K562 (cell line): ENCODE measurements around the gene FUT6. TPM values are rescaled to one million over a fixed set of nuclear protein-coding genes. Genes with fewer than 3 reads are reported as not detected.
A peak's percentile ranks its signal among the peaks of the same experiment; 100 is the strongest.

Source experiments
- ATF7 ChIP-seq: fragments of 450-650 bp; IDR thresholded peaks from 2 replicates; pipeline ENCODE4 v1.7.1; 2014; ENCODE audit warnings: mild to moderate bottlenecking, moderate library complexity
- FOXK1 ChIP-seq: sonication (generic); formaldehyde crosslinking; IDR thresholded peaks from 2 replicates; pipeline ENCODE4 v1.8.0; 2022; ENCODE audit warnings: missing genetic modification reagents, mild to moderate bottlenecking, borderline replicate concordance
- HDAC1 ChIP-seq, 2 experiments: fragments of 450-650 bp; IDR thresholded peaks; 2 replicates each; pipeline ENCODE4 v1.6.1; 2016 to 2017; ENCODE audit warnings: inconsistent platforms in 1 of 2, mild to moderate bottlenecking in 1 of 2, moderate library complexity in 1 of 2
- HDAC6 ChIP-seq: IDR thresholded peaks from 2 replicates; pipeline ENCODE4 v1.6.1; 2012; ENCODE audit warnings: low read depth, mild to moderate bottlenecking, control low read depth, inconsistent platforms, low read length, moderate library complexity
- PCBP2 ChIP-seq: fragments of 200-400 bp; formaldehyde crosslinking; IDR thresholded peaks from 2 replicates; pipeline ENCODE4 v1.6.1; 2018; ENCODE audit warnings: low read length, low read depth, mild to moderate bottlenecking, moderate library complexity; ENCODE audit not compliant: poor library complexity, severe bottlenecking
- SMAD1 ChIP-seq: fragments of 150-350 bp; IDR thresholded peaks from 2 replicates; pipeline ENCODE4 v1.6.1; 2014; ENCODE audit warnings: low read length, low read depth; ENCODE audit not compliant: partially characterized antibody
- SRSF7 ChIP-seq: fragments of 200-400 bp; formaldehyde crosslinking; optimal IDR thresholded peaks from 2 replicates; pipeline ENCODE3; 2017; ENCODE audit warnings: mild to moderate bottlenecking, low read depth, low read length
- TAF1 ChIP-seq: IDR thresholded peaks from 2 replicates; pipeline ENCODE4 v1.6.1; 2011; ENCODE audit warnings: mild to moderate bottlenecking, low read length, moderate library complexity; ENCODE audit not compliant: insufficient read depth, control insufficient read depth, severe bottlenecking; ENCODE audit errors: extremely low read depth
- TGIF2 ChIP-seq: sonication (generic); formaldehyde crosslinking; IDR thresholded peaks from 2 replicates; pipeline ENCODE4 v1.8.1; 2022; ENCODE audit warnings: mild to moderate bottlenecking, missing genetic modification reagents, moderate library complexity
- ZBTB43 ChIP-seq: sonication (generic); formaldehyde crosslinking; IDR thresholded peaks from 2 replicates; pipeline ENCODE4 v1.8.0; 2023; ENCODE audit warnings: mild to moderate bottlenecking, missing genetic modification reagents
- ZNF740 ChIP-seq, 3 experiments: fragments of 200-800 bp in 1 of 3; sonication (Bioruptor generic) in 1 of 3; sonication (generic) in 1 of 3; formaldehyde crosslinking in 1 of 3; IDR thresholded peaks; 2 replicates each; pipeline versions ENCODE4 v1.6.1 to v1.8.0; 2016 to 2022; ENCODE audit warnings: mild to moderate bottlenecking in 2 of 3, missing compliant biosample characterization in 2 of 3, missing genetic modification characterization in 2 of 3, missing genetic modification reagents in 1 of 3
- ZNF785 ChIP-seq: fragments of 250-450 bp; sonication (Bioruptor Pico); IDR thresholded peaks from 2 replicates; pipeline ENCODE4 v1.4.0; 2020; ENCODE audit warnings: mild to moderate bottlenecking
- ZSCAN29 ChIP-seq: fragments of 450-650 bp; IDR thresholded peaks from 2 replicates; pipeline ENCODE4 v1.6.1; 2017
- polyA plus RNA-seq, 8 experiments: library from polyadenylated mRNA; depleted of rRNA in 4 of 8; stranded (reverse) in 5 of 8; unstranded in 3 of 8; fragments of >200 nt; fragmentation: Nextera tagmentation in 2 of 8; fragmentation: Illumina TruSeq in 1 of 8; extraction: Ambion mirVana in 2 of 8; extraction: Trizol in 1 of 8; gene quantifications; 2 replicates each; pipeline versions ENCODE4 v1.2.1 to v1.2.3, GENCODE V29; 2011 to 2014; ENCODE audit warnings: inconsistent platforms in 1 of 8, missing spikeins in 1 of 8
- total RNA-seq, 7 experiments: library from RNA; depleted of rRNA in 6 of 7; stranded (reverse); fragments of >200 nt in 6 of 7; fragmentation: Illumina TruSeq in 2 of 7; extraction: Trizol in 2 of 7; gene quantifications; 2 replicates each; pipeline versions ENCODE4 v1.2.1 to v1.2.3, GENCODE V29; 2011 to 2021; ENCODE audit warnings: low replicate concordance in 1 of 7
- TF ChIP-seq, protein P1 (sequence below): IDR thresholded peaks from 2 replicates; pipeline ENCODE4 v1.6.1; 2014; ENCODE audit warnings: antibody characterized with exemption
- TF ChIP-seq, protein P2 (sequence below): fragments of 250-450 bp; sonication (Bioruptor Pico); IDR thresholded peaks from 2 replicates; pipeline ENCODE4 v1.8.0; 2022; ENCODE audit warnings: inconsistent platforms
- TF ChIP-seq, protein P3 (sequence below): sonication (generic); formaldehyde crosslinking; IDR thresholded peaks from 2 replicates; pipeline ENCODE4 v1.8.1; 2023; ENCODE audit warnings: mild to moderate bottlenecking, missing genetic modification reagents

The FUT6 gene
- total and polyA plus RNA-seq, 9 of the 15 experiments (the other 6 are each of a cell fraction or from before 2014, with no cell fraction given), result 0.04 TPM; not detected in 8

DNA sequence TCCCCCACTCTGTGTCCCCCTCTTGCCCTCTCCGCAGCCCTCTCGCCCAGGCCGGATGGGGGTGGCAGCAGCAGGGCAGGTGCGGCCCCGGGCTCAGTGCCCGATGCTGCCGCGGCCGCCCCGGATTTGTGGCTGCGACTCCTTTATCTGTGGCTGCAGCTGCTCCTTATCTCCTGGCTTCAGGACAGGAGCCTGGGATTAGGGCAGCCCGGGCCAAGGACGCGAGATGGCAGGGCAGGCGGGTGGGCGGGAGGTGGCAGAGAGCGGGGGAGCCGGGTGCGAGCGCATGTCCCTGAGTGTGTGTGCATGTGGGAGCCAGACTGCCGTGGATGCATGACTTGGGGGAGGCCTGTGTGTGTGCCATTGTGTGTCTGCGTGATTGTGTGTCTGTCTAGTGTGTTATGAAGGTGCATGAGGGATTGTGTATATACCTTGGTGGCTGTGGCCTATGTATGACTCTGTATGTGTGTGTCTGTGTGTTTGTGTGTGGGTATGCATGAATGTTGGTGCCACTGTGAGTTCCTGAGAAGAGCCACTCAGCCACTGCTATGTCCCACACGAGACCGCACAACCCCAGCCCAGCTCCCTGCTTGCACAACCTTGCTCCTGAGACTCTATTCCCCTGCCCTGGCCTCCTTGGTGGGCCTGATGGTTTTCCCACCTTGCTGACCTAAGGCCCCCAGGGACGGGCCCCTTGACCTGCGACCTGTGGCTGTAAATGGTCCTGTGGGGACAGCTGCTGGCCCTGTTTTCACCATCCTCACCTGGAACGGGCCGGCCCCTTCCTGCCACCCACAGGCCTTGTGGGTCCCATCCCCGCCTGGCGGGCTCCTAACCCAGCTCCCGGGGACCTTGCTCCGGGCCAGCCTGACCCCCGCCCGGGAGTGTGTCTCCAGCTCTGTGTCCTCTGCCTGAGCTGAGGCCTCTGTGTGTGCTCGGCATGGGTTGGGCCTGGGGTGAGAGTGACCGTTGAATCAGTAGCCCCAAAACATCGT lies 40.0 kb downstream of the FUT6 start (continued):
- TF ChIP-seq ZBTB43 (CRISPR knock-in tag) (0 out of 2 replicates have a peak, but pooled peaks have one; percentile 59), HDAC6 (no peak), ATF7 (no peak), ZNF740 (CRISPR knock-in tag; IDR thresholded peaks at IDR 0.05) (peak; percentile 47; the same call in 1 of the 2 replicates), ZNF740 (tag; IDR thresholded peaks at IDR 0.05) (no peak), HDAC1 (IDR thresholded peaks at IDR 0.05) (peak; percentile 12 to 98; a peak in 3 of 4 replicates), SMAD1 (peak; percentile 93), SRSF7 (no peak), ZSCAN29 (peak; percentile 64; the same call in 1 of the 2 replicates), TGIF2 (CRISPR knock-in tag) (no peak), FOXK1 (CRISPR knock-in tag) (peak; percentile 89; the same call in 1 of the 2 replicates), TAF1 (peak; percentile 18), PCBP2 (no peak), ZNF785 (CRISPR knock-in tag) (no peak)
- TF ChIP-seq, protein P1, sequence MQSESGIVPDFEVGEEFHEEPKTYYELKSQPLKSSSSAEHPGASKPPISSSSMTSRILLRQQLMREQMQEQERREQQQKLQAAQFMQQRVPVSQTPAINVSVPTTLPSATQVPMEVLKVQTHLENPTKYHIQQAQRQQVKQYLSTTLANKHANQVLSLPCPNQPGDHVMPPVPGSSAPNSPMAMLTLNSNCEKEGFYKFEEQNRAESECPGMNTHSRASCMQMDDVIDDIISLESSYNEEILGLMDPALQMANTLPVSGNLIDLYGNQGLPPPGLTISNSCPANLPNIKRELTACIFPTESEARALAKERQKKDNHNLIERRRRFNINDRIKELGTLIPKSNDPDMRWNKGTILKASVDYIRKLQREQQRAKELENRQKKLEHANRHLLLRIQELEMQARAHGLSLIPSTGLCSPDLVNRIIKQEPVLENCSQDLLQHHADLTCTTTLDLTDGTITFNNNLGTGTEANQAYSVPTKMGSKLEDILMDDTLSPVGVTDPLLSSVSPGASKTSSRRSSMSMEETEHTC, result 0 out of 2 replicates have a peak, but pooled peaks have one; percentile 30
- TF ChIP-seq, protein P2, sequence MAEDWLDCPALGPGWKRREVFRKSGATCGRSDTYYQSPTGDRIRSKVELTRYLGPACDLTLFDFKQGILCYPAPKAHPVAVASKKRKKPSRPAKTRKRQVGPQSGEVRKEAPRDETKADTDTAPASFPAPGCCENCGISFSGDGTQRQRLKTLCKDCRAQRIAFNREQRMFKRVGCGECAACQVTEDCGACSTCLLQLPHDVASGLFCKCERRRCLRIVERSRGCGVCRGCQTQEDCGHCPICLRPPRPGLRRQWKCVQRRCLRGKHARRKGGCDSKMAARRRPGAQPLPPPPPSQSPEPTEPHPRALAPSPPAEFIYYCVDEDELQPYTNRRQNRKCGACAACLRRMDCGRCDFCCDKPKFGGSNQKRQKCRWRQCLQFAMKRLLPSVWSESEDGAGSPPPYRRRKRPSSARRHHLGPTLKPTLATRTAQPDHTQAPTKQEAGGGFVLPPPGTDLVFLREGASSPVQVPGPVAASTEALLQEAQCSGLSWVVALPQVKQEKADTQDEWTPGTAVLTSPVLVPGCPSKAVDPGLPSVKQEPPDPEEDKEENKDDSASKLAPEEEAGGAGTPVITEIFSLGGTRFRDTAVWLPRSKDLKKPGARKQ, result no peak
- TF ChIP-seq, protein P3, sequence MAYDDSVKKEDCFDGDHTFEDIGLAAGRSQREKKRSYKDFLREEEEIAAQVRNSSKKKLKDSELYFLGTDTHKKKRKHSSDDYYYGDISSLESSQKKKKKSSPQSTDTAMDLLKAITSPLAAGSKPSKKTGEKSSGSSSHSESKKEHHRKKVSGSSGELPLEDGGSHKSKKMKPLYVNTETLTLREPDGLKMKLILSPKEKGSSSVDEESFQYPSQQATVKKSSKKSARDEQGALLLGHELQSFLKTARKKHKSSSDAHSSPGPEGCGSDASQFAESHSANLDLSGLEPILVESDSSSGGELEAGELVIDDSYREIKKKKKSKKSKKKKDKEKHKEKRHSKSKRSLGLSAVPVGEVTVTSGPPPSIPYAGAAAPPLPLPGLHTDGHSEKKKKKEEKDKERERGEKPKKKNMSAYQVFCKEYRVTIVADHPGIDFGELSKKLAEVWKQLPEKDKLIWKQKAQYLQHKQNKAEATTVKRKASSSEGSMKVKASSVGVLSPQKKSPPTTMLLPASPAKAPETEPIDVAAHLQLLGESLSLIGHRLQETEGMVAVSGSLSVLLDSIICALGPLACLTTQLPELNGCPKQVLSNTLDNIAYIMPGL (CRISPR knock-in tag), result no peak
